ENCODE data around the gene EPC1.

DNA sequence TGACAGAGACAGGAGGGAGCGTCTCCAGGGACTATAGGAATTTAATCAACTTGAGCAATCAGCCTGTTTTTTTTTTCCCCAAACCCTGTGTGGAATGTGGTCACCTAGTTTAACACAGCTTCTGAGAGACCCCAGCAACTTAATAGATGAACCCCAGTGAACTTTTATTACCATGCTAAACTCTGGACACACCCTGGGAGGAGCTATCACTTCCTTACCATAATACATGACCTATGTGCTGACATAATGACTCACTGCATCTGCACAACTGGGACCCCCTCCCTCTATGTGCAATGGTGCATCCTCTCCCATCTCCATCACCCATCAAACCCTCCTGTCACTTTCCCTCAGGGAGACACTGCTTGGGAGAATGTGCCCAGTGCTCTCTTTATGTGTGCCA is 83.7 kb downstream of the EPC1 start:
- TF ChIP-seq, protein P1, sequence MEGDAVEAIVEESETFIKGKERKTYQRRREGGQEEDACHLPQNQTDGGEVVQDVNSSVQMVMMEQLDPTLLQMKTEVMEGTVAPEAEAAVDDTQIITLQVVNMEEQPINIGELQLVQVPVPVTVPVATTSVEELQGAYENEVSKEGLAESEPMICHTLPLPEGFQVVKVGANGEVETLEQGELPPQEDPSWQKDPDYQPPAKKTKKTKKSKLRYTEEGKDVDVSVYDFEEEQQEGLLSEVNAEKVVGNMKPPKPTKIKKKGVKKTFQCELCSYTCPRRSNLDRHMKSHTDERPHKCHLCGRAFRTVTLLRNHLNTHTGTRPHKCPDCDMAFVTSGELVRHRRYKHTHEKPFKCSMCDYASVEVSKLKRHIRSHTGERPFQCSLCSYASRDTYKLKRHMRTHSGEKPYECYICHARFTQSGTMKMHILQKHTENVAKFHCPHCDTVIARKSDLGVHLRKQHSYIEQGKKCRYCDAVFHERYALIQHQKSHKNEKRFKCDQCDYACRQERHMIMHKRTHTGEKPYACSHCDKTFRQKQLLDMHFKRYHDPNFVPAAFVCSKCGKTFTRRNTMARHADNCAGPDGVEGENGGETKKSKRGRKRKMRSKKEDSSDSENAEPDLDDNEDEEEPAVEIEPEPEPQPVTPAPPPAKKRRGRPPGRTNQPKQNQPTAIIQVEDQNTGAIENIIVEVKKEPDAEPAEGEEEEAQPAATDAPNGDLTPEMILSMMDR (IDR thresholded peaks at IDR 0.05): no peak
- TF ChIP-seq ELF1 (IDR thresholded peaks at IDR 0.05) (no peak), NRF1 (IDR thresholded peaks at IDR 0.05; ENCODE audit: low read depth, low read length) (no peak), TAF1 (IDR thresholded peaks at IDR 0.05; ENCODE audit: borderline replicate concordance, low read depth, low read length) (no peak), CHD2 (IDR thresholded peaks at IDR 0.05; ENCODE audit: low read length, partially characterized antibody) (no peak), POLR2AphosphoS5 (IDR thresholded peaks at IDR 0.05; ENCODE audit: low read depth, low read length) (no peak), SIN3A (IDR thresholded peaks at IDR 0.05; ENCODE audit: borderline replicate concordance, low read depth, low read length) (no peak), EZH2phosphoT487 (IDR thresholded peaks at IDR 0.05; ENCODE audit: borderline replicate concordance, low read depth) (no peak)
- TF ChIP-seq, protein P2, sequence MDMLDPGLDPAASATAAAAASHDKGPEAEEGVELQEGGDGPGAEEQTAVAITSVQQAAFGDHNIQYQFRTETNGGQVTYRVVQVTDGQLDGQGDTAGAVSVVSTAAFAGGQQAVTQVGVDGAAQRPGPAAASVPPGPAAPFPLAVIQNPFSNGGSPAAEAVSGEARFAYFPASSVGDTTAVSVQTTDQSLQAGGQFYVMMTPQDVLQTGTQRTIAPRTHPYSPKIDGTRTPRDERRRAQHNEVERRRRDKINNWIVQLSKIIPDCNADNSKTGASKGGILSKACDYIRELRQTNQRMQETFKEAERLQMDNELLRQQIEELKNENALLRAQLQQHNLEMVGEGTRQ (IDR thresholded peaks at IDR 0.05; ENCODE audit: borderline replicate concordance, low read depth, low read length): no peak

All from SK-N-SH (cell line).